NCI-H187 treated with DMSO at 0.1 percent for 48 hours (cell line): Measurements from ENCODE around the gene VANGL1.

Experiments used
- DNase-seq: peaks from one replicate; lab custom pipeline; 2025; lab: John Stamatoyannopoulos, UW

Gene VANGL1

DNA sequence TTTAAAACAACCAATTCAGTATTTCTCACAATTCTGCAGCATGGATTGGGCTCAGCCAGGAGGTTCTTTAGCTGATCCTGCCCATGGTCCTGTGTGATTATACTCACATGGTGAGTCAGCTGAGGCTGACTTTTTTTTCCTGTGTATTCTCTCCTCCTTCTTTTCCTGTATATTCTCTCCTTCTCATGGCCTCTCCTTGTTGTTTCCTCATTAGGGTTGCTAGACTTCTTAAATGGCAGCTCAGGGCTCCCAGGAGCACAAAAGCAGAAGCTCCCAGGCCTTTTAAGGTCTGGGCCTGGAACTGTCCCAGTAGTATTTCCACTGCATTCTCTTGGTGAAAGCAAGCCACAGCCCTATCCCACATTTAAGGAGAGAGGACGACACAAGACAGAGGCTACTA is 26.8 kb downstream of the VANGL1 start:
- no peak for DNase-seq

DNA sequence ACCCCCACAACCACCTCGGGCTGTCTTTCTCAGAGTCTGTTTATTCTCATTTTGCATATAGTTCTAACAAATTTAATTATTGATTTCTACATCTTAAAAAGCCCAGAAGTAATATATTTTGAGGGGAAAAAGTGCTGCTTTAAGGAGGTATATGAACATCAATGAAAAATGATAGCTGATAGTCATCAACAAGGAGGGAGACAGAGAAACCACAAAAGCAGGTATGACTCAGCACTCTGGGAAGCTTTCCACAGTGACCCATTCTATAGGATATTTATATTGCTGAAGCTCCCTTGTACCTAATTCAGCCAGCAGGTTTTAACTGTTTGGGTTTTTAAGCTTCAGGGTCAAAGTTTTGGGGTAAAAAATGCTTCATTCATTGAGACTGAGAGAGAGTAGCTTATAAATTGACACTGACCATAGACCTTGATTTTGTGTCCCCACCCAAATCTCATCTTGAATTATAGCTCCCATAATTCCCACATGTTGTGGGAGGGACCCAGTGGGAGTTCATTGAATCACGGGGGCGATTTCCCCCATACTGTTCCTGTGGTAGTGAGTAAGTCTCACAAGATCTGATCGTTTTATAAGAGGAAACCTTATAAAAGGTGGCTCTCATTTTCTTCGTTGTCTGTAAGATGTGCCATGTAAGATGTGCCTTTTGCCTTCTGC is 27.4 kb downstream of the VANGL1 start:
- no peak for DNase-seq

DNA sequence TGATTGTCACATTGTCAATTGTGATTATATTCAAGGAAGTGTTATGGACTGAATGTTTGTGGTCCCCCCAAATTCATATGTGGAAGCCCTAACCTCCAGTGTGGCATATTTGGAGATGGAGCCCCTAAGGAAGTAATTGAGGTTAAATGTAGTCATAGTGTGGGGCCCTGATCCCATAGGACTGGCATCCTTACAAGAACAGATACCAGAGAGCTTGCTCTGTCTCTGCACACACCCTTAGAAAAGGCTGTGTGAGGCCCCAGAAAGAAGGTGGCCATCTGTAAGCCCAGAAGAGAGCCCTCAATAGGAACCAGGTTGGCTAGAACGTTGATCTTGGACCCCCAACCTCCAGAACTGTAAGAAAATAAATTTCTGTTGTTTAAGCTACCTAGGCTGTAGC is 28.1 kb downstream of the VANGL1 start:
- no peak for DNase-seq

DNA sequence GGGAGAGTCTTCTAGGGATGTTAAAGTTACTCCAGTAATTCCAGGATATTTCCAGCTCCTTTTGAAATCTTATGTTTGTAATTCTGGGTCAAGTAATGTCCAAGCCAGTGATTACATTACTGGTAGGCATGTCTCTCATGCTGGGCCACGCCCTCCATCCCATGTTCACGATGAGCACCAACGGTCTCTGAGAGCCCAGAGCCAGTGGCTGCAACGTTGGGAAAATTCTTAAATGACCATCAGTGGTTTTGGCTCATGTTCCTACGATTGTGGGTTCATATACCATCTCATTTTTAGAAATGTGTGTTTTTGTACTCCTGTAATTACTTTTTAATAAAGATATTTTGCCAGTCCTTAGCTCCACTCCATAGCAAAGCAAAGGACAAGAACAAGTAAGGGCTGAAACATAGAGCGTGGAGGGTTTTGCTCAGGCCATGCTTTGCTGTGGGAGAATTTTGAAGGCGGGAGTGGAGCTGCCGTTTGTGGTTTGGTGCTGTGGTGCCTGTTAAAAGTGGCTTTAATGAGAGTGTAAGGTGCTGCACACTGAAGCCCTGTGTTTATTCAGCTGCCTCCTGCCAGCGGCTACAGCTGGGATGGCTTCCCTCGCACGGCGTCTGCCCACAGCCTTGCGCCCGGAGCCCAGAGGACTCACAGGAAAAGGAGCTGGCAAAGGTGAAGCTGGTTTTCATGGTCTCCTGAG is 28.9 kb downstream of the VANGL1 start:
- DNase-seq: peak; percentile 96

DNA sequence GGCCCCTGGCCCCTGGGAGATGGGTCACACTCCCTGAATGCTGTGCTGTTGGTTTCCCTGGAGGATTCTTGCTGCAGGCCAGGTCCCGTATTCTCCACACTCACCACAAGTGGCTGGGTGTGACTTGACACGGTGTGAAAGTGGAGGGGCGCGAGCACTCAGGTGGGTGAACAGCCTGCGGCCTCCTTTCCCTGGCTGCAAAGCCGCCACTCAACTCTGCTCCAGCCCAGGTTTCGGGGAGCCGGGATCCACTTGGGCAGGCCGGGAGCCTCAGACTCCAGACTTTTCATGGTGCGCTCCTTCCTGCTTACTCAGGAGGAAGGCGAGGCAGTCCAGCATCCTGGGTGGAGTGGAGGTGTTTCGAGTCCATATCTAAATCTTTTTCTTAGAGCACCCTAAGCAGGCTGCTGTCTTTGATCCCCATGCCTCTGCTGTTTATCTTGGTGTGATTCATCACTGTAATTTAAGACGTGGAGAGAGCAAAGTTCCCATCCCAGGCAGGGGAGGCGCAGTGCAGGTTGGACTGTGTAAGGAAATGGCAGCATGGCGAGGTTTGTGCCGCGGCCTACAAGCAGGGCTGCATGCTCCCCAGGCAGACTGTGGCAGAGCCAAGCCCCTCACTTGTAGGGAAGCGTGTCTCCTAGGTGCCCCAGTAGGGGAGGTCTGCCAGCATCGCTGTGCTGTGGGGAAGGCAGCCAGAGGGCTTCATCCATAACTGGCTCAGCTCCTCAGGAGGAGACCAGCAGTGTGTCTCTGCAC is 29.6 kb downstream of the VANGL1 start:
- no peak for DNase-seq

DNA sequence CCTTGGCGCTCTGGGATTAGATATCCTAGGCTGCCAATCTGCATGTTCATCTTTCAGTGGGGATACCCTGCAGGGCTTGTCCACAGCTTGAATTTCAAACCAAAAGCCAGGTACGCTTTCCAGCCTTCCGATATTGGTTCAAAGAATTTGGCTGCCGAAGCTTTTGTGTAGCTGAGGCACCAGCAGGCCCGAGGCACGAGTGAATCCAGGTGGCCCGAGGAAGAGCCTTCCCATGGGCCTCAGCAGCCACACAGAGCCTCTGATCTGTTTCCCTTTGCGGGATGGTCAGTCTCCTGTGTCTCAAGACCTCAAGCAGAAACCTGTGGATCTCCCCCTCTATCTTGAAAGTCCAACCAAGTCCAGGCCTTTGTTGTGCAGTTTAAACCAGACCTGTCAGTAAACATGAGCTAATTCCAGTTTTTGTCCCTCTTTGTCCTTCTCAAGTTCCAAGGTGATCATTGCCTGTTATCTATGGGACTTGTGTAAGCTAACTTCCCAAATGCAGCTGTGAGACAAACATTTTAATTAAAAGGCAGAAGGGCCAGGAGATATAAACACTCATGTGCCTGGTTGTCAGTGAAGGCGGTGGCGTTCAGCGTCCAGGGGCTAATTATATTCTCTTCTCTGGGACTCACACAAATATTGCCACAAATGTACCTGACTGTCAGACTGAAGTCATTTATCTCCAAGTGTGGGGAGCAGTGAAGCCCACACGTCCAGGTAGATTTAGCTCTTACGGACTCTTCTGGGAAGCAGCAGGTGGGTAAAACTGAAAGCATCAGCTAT is 30.6 kb downstream of the VANGL1 start:
- no peak for DNase-seq

DNA sequence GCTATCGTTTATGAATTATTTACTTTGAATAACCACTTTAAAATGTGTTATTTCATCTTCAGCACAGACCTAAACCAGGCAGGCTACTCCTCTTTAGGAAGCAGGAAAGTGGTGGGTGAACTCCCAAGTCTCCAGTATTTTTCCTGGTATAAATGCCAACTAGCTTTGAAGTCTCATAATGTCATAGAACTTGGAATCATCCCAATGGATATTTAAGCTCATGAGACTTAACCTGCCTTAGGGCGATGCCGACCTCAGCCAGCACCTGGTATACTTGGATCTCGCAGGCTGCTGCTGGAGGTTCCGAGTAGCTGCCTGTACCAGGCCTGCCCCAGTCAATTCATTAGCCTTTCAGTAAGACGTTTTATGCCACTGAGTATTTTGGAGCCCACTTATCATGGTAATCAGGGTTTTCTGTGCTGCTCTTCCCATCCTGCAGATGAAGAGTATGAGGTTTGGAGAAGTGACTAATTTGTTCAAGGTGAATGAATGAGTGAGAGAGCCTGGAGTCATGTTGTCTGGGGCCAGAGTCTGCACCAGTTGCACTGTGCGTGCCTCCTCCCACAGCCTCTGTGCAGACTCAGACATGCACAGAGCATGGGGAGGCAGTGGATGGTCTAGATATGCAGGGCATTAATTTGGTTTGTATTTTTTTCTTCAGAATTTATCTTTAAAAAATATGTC is 34.9 kb downstream of the VANGL1 start:
- DNase-seq: no peak

DNA sequence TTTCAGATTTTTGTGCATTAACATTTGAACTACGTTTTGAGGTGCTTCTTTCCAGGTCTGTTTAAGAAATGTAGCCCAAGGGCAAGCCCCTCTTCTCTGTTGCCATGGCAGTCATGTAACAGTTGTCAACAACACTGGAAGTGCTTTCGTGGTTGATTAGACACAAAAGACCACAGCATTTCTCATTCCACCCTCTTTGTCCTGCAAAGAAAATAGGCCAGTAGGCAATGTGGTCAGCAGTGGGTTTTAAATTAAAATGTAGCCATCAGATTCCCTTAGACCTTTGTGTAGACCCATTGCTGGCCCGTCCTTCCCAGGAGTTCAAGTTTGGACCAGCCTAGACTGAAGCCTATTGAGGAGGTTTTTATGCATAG is 35.4 kb downstream of the VANGL1 start:
- no peak for DNase-seq

DNA sequence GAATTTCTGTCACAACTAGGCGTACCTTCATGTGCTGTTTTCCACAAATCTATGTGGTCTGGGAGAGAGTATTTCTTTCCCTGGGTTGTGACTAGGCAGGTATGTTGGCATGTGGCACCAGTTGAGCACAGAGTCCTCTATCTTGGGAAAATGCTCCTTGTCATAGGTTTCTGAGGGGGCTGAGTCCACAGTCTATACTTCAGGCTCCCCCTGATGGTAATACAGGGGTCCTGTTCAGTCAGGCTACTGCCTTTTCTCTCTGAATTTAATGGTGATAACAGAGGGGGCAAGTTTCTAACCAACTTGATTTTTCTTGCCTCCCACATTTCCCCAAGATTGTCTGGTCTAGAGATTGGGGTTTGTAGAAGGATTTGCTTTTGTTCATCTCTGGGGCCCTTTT is 35.8 kb downstream of the VANGL1 start:
- DNase-seq: no peak

DNA sequence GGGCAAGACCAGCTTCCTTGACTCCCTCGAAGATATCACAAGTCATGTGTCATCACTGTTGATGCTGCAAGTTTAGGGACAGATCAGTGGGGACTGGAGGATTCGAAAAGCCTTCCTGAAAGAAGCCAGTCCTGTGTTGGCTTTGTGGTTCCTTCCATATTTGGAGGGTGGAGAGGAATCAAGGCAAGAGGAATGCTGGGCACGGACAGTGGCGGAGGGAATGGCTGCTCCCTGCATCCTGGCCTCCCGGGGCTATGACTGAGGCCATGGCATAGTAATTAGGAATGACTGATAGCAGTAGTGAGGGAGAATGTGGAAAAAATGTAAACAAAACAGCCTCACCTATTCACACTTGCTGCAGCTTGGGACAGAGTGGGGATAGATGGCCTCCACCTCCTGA is 36.4 kb downstream of the VANGL1 start:
- DNase-seq: no peak

DNA sequence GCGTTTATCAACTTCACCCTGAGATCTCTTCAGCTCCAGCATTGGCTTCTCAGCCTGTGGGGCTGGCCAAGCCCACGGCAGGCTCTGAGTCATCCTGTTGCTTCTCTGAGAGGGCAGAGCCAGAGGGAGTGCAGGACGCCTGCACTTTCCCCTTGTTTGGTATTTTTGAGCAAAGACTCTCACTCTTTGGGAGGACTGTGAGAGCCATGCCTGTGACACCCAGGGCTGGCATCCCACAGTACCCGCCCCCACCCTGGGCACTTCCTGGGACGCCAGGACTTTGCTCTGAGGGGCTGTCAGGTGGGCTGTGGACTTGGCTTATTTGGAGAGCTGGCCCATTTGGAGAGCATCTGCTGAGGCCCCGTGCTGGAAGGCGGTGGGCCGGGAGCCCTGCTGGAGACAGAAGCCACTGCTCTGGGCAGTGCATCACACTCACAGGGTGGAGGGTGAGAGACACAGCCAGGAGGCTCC is 37.4 kb downstream of the VANGL1 start:
- no peak for DNase-seq

DNA sequence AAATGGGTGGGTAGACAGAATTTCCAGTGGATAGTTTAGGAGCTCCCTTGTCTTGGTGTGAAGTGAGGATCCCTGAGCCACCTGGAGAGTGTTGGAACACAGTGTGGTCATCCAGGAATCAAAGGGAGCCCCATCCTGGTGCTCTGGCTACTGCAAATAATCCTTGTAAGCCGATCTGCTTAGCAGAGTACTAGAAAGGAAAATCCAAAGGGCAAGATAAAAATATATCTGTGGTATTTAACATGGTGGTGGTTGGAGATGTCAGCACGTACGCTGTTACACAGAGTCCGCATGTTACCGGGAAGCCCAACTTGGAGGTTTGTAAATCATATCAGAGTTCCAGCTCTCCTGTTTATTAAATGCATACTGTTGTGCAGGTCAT is 39.0 kb downstream of the VANGL1 start:
- no peak for DNase-seq

DNA sequence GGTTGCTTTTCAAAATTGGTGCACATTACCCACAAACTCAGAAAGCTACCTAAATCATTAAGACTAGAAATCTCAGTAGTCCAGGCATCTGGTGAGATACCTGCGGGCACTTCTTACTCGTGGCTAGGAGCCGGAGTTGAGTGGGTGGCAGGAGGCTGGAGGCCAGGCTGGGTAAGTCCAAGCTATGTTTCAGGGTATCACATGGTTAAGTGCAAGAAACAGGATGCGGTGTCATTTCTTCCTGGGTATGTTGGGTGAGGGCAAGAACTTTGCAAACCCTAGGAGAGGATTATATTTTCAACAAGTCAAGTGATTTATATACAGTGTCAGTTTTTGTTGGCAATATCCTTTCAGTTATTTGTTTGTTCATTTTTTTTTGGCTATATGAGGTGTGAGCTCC is 41.0 kb downstream of the VANGL1 start:
- DNase-seq: no peak

DNA sequence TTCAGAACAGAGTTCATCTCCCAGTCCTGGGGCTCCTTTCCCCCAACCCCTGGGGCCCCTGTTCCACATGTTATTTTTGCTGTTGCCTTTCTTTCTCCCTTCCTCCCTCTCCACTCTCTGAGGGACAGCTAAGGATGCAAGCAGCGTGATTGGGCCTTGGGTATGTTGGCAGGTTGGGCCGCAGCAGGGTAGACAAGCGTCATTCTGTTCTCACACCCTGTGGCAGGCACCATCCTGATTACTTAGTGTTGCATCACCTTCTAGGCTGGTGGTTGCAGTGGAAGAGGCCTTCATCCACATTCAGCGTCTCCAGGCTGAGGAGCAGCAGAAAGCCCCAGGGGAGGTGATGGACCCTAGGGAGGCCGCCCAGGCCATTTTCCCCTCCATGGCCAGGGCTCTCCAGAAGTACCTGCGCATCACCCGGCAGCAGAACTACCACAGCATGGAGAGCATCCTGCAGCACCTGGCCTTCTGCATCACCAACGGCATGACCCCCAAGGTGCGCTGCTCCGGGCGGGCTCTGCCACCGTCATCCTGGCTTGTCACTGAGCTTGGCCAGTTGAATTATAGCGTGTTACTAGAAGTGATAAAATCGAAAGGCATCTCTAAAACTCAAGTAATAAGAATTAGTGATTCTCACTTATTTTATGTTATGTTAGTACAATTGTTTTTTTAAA is 43.4 kb downstream of the VANGL1 start:
- no peak for DNase-seq

DNA sequence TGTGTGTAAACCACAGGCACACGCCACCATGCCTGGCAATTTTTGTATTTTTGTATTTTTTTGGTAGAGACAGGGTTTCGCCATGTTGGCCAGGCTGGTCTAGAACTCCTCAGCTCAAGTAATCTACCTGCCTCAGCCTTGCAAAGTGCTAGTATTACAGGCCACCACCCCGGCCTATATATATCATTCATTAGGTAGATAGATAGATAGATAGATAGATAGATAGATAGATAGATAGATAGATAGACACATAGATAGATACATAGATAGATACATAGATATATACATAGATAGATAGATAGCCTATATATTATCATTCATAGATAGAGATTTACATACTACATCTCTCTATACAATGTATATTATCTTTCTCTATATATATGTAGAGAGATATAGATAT is 46.0 kb downstream of the VANGL1 start:
- no peak for DNase-seq

DNA sequence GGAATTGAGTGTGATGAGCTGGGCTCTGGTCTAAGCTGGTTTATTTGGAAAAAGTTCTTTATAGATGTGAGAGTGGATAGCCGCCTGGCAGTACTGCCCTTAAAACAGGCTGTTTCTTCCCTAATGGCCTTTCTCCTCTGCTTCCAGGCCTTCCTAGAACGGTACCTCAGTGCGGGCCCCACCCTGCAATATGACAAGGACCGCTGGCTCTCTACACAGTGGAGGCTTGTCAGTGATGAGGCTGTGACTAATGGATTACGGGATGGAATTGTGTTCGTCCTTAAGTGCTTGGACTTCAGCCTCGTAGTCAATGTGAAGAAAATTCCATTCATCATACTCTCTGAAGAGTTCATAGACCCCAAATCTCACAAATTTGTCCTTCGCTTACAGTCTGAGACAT is 49.2 kb downstream of the VANGL1 start:
- DNase-seq: no peak

DNA sequence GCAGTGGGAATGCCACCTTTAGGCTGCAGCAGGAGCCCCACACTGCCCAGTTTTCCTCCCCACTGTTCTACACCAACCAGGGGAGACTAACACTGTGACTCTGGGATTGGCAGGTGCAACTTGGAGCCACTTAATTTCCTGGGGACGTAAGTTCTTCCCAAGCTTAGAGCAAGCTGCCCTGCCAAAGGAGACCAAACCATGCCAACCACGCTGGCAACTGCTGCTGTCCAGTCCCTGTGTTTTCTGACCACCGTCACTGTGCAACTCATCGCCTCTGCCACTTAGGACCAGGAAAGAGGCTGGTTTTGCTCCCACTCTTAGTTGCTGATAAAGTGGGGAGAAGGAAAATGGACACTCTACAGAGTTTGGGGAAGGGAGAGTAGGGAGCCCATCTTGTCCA is 50.5 kb downstream of the VANGL1 start:
- DNase-seq: no peak

DNA sequence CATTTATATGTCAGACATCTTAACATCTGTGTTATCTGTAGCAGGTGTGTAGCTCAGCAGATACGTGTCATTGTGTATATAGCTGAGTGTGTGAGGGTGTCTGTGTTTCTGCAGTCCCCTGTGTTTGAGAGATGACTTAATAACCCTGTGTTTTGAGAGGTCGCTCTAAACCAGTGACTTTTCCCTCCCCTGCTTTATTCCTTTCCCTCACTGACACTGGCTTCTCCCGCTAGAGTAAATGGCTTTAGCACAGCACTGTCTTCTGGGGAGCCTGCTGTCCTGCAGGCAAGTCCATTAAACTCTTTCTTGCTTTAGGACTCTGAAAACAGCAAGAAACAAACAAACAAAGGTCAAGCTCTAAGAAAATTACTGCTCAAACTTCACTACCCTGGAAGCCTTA is 53.0 kb downstream of the VANGL1 start:
- DNase-seq: peak; percentile 93

DNA sequence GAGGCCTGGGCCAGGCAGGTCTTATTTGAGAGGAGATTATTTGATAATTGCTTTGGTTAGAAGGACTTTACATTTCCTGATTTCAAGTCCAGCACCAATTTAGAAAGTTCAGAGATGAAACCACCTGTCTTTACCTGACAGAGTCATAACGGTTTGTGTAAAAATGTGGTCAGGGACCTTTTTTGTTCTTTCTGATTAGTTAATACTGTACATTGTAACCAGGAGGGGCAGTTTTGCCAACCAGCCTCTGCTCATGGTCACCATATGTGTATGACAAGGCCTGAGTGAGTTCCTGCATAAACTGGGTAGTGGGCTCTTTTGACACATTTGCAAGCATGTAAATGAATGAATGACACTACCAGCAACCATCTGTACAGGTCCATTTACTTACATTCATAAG is 55.8 kb downstream of the VANGL1 start:
- DNase-seq: no peak

DNA sequence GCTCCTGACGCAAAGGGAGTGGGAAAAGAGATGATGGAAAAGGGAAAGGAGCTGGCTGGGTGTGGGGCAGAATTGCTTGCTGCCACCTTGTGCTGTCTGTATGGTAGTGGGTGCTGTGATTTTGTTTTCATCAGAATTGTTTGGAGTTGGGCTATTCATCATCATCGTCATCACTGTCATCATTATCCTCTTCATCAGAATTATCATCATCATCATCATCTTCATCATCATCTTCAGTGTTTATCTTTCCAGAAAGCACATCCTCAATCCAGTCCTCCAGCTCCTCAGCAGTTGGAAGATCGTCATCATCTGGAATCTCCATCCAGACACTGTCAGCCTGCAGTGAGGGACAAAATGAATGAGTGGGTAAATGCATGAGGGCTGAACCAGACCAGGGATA is 59.3 kb downstream of the VANGL1 start:
- no peak for DNase-seq

DNA sequence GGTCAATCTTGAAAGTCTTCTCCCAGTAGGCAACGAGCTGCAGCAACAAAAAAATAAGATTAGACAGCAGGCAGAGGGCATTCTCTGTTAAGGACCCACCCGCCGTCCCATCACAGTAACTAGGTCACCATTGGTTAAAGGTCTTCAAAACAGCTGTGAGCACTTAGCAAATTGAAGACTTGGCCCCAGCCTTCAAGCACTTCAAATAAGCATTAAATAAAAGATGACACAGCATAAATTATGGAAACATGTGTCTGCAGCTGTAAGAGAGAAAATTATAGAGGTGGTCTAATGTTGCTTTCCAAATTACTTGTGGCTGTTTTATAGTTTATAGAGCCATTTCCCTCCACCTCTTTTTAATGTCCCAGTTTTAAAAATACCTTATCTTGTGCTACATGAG is 61.2 kb downstream of the VANGL1 start:
- no peak for DNase-seq
